K562 (cell line): ENCODE data around the gene TENM3. TPM values are rescaled to one million over a fixed set of nuclear protein-coding genes. Genes with fewer than 3 reads are reported as not detected.

Experiments
- ATAC-seq: fragments of 200-7000 bp; cut with Tn5 transposase; 3 replicates; pipeline ENCODE4 v1.9.1; 2020; ENCODE audit warnings: moderate library complexity
- BruUV-seq: library from RNA; stranded (reverse); fragments of 400-500 nt; replicated peaks from 2 replicates; lab custom pipeline; 2021; lab: Mats Ljungman, UMichigan
- CTCF ChIA-PET: fragments of 300-600 bp; formaldehyde crosslinking; extraction: SDS; loops from one replicate; lab custom pipeline; 2021; ENCODE audit warnings: low intra/inter-chr PET ratio; lab: Yijun Ruan, JAX
- POLR2A ChIA-PET: fragments of 300-600, 350-650 bp; sonication (Branson Sonifier 250); formaldehyde crosslinking; extraction: SDS; loops from one replicate; lab custom pipeline; 2021; ENCODE audit warnings: antibody characterized with exemption, inconsistent platforms; lab: Yijun Ruan, JAX
- DNase-seq, 4 experiments: peaks; one replicate each; pipeline versions ENCODE4 v3.0.0 to v3.0.0-alpha.2; 2011 to 2018; ENCODE audit warnings: low spot score in 3 of 4, mixed read lengths in 3 of 4; ENCODE audit errors: extremely low read depth in 1 of 4
- FAIRE-seq: peaks from 2 replicates; lab custom pipeline; 2011; peaks lifted over from hg19 to GRCh38; lab: Jason Lieb, UNC
- H2AFZ ChIP-seq: 2 replicates; pipeline ENCODE4 v1.6.0; 2011; ENCODE audit warnings: low read depth, low read length, control low read depth, inconsistent platforms
- H3K27ac ChIP-seq: fragments of 200-600 bp; 3 replicates; pipeline ENCODE4 v1.8.0; 2011; ENCODE audit warnings: low read depth, mild to moderate bottlenecking, control low read depth, inconsistent platforms, low read length, moderate library complexity, mixed read lengths; ENCODE audit errors: extremely low read depth
- H3K27me3 ChIP-seq, 2 experiments: fragments of 300-600 bp in 1 of 2; 2 replicates in 1 of 2; 3 replicates in 1 of 2; pipeline versions ENCODE4 v1.6.0 to v1.8.0; 2011; ENCODE audit warnings: inconsistent platforms in 2 of 2, low read length in 2 of 2, mild to moderate bottlenecking in 1 of 2, mixed read lengths in 1 of 2, moderate library complexity in 1 of 2; ENCODE audit not compliant: control insufficient read depth in 2 of 2, insufficient read depth in 2 of 2
- H3K36me3 ChIP-seq: fragments of 300-600 bp; 3 replicates; pipeline ENCODE4 v1.8.0; 2011; ENCODE audit warnings: mild to moderate bottlenecking, low read length, inconsistent platforms; ENCODE audit not compliant: control insufficient read depth, insufficient read depth
- H3K4me1 ChIP-seq, 2 experiments: fragments of 200-600 bp in 1 of 2; replicated peaks in 1 of 2; 2 replicates in 1 of 2; 3 replicates in 1 of 2; pipeline versions ENCODE4 v1.5.1 to v1.8.0; 2011; ENCODE audit warnings: inconsistent platforms in 2 of 2, low read length in 2 of 2, mild to moderate bottlenecking in 1 of 2, mixed read lengths in 1 of 2, moderate library complexity in 1 of 2; ENCODE audit not compliant: control insufficient read depth in 2 of 2, insufficient read depth in 2 of 2
- H3K4me2 ChIP-seq: 2 replicates; pipeline ENCODE4 v1.6.1; 2011; ENCODE audit warnings: low read length, control low read depth, inconsistent platforms, mixed read lengths; ENCODE audit not compliant: insufficient read depth
- H3K4me3 ChIP-seq: fragments of 200-600 bp; sonication (generic), shearing (Covaris generic); 2 replicates; pipeline ENCODE4 v1.5.1; 2016; ENCODE audit warnings: control low read depth, inconsistent platforms
- H3K79me2 ChIP-seq: fragments of 200-600 bp; 3 replicates; pipeline ENCODE4 v1.8.0; 2011; ENCODE audit warnings: low read length, inconsistent platforms; ENCODE audit not compliant: control insufficient read depth, insufficient read depth
- H3K9ac ChIP-seq, 2 experiments: 2 replicates each; pipeline versions ENCODE4 v1.6.0 to v1.6.1; 2011; ENCODE audit warnings: low read depth in 2 of 2, low read length in 2 of 2, control low read depth in 1 of 2, inconsistent platforms in 1 of 2, mild to moderate bottlenecking in 1 of 2, mixed read lengths in 1 of 2; ENCODE audit not compliant: insufficient read depth in 1 of 2
- H3K9me1 ChIP-seq: one replicate; pipeline ENCODE4 v1.6.0; 2011; ENCODE audit warnings: inconsistent platforms, mild to moderate bottlenecking, low read length, moderate library complexity; ENCODE audit not compliant: control insufficient read depth, insufficient read depth
- H3K9me3 ChIP-seq: replicated peaks from 2 replicates; pipeline ENCODE4 v1.5.1; 2011; ENCODE audit warnings: low read depth, low read length, inconsistent platforms; ENCODE audit not compliant: control insufficient read depth, insufficient read depth
- H4K20me1 ChIP-seq: replicated peaks from 2 replicates; pipeline ENCODE4 v1.6.1; 2011; ENCODE audit warnings: low read length, inconsistent platforms, mixed read lengths; ENCODE audit not compliant: control insufficient read depth, insufficient read depth
- CBX3 ChIP-seq, 2 experiments: IDR thresholded peaks; 1 replicate in 1 of 2; 2 replicates in 1 of 2; pipeline ENCODE4 v1.6.1; 2012; ENCODE audit warnings: inconsistent platforms in 2 of 2, low read length in 2 of 2, borderline replicate concordance in 1 of 2, control low read depth in 1 of 2
- EHMT2 ChIP-seq: fragments of 450-650 bp; IDR thresholded peaks from 2 replicates; pipeline ENCODE4 v1.6.1; 2018; ENCODE audit warnings: antibody characterized with exemption
- EP400 ChIP-seq: fragments of 450-650 bp; IDR thresholded peaks from 2 replicates; pipeline ENCODE4 v1.6.1; 2017; ENCODE audit warnings: antibody characterized with exemption, mild to moderate bottlenecking, moderate library complexity
- KLF13 ChIP-seq: fragments of 450-650 bp; IDR thresholded peaks from 2 replicates; pipeline ENCODE4 v1.6.1; 2016; ENCODE audit warnings: missing genetic modification characterization, low read depth, mild to moderate bottlenecking, missing compliant biosample characterization, moderate library complexity, borderline replicate concordance
- SRF ChIP-seq, 2 experiments: fragments of 250-450, 450-650 bp in 1 of 2; sonication (Bioruptor Pico) in 1 of 2; sonication (generic) in 1 of 2; formaldehyde crosslinking; IDR thresholded peaks; 2 replicates each; pipeline versions ENCODE4 v1.5.0 to v1.5.1; 2020 to 2022; ENCODE audit warnings: mild to moderate bottlenecking in 1 of 2, missing genetic modification reagents in 1 of 2
- TCFL5 ChIP-seq: fragments of 250-450 bp; sonication (Bioruptor Pico); conservative IDR thresholded peaks from 2 replicates; pipeline ENCODE4 v1.6.1; 2021; ENCODE audit warnings: mild to moderate bottlenecking, moderate library complexity, matching md5 sums
- ZNF184 ChIP-seq: sonication (generic); formaldehyde crosslinking; IDR thresholded peaks from 2 replicates; pipeline ENCODE4 v1.5.0; 2020; ENCODE audit warnings: missing genetic modification reagents
- WGBS: fragments of 100-300 bp; shearing (Covaris generic); methylation state at CpG from one replicate; pipeline ENCODE4 v1.1.6; 2016; ENCODE audit warnings: low coverage, mixed read lengths; ENCODE audit not compliant: insufficient coverage; ENCODE audit errors: missing lambda C conversion rate; 5-methylcytosine and 5-hydroxymethylcytosine counted together
- in situ Hi-C: fragments of 300-500 bp; cut with MboI; formaldehyde crosslinking; loops from 4 replicates; pipeline ENCODE4 v1.15.0; 2018; ENCODE audit warnings: inconsistent platforms, mixed read lengths
- intact Hi-C: fragments of 100-400 bp; cut with micrococcal nuclease; formaldehyde crosslinking; loops from 2 replicates; pipeline ENCODE4 v1.14.2; 2022
- polyA plus RNA-seq, 8 experiments: library from polyadenylated mRNA; depleted of rRNA in 4 of 8; stranded (reverse) in 5 of 8; unstranded in 3 of 8; fragments of >200 nt; fragmentation: Nextera tagmentation in 2 of 8; fragmentation: Illumina TruSeq in 1 of 8; extraction: Ambion mirVana in 2 of 8; extraction: Trizol in 1 of 8; gene quantifications; 2 replicates each; pipeline versions ENCODE4 v1.2.1 to v1.2.3, GENCODE V29; 2011 to 2014; ENCODE audit warnings: inconsistent platforms in 1 of 8, missing spikeins in 1 of 8
- total RNA-seq, 7 experiments: library from RNA; depleted of rRNA in 6 of 7; stranded (reverse); fragments of >200 nt in 6 of 7; fragmentation: Illumina TruSeq in 2 of 7; extraction: Trizol in 2 of 7; gene quantifications; 2 replicates each; pipeline versions ENCODE4 v1.2.1 to v1.2.3, GENCODE V29; 2011 to 2021; ENCODE audit warnings: low replicate concordance in 1 of 7
- TF ChIP-seq, protein P1 (sequence below): sonication (generic); formaldehyde crosslinking; IDR thresholded peaks from 2 replicates; pipeline ENCODE4 v1.8.0; 2022; ENCODE audit warnings: missing genetic modification reagents, mild to moderate bottlenecking, borderline replicate concordance
- TF ChIP-seq, protein P2 (sequence below): fragments of 250-450 bp; sonication (Bioruptor Pico); IDR thresholded peaks from 2 replicates; pipeline ENCODE4 v1.4.0; 2020; ENCODE audit warnings: mild to moderate bottlenecking
- TF ChIP-seq, protein P3 (sequence below): fragments of 450-650 bp; IDR thresholded peaks from 2 replicates; pipeline ENCODE4 v1.6.1; 2017; ENCODE audit warnings: antibody characterized with exemption

Gene TENM3
- total and polyA plus RNA-seq, 9 of the 15 experiments (the other 6 are each of a cell fraction or from before 2014, with no cell fraction given): 0.01 to 0.02 TPM; not detected in 7

DNA sequence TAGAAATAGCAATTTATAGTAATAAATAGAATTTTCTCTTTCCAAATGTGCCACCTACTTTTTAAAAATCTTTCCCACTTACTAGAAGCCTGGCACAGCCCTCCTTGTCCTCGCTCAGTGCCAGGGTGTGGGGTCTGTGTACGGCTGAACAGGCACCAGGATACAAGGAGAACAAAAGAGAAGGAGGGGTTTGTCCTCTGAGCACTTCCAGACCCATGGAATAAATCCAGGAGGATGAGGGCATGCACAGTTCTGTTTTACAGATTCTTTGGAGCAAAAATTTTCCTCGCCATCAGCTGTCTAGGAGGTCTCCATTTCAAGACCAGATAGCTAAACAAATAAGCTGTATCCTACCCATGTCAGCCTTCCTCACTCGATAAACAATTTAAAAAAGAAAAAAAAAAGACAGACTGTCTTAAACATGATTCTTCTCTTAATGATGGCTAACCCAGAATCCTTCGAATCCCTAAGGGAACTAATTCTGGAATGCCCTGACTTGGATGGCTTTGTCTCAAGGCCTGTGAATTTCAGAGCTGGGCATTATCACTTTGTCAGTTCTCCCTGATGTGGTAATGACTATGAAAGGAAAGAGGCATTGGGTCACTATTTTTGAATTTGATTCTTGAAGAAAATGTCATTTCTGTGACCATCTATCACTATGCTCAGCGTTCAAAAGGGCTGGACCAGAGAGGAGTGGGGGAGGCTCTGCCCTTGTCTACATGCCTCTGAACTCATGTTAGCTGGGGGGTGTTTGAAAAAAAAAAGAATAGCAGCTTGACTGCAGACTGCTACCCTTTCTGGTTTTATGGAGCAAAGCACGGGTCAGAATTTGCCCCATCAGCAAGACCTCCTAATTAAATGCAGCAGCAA lies 523.0 kb downstream of the TENM3 start:
- no peak for FAIRE-seq
- in situ Hi-C loops: no loop called here
- BruUV-seq: no TSS peak

DNA sequence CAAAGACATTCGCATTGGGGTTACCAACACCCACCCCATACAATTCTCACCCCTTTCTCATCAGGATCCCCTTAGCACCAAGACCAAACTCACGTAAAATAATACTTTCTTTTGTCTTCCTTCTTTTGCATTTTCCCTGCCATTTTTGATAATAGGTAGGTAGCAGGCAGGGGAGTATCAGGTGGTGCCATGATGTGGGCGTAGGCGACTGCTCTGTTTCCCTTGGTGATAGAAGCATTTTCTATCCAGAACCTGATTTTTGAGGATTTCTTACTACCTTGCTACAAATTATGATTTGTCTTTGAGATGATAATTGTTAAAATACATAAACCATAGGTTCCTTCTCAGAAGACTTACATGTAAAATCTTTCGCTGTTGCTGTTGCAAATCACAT lies 523.7 kb downstream of the TENM3 start:
- no peak overlapping the region for H3K27ac ChIP-seq
- no peaks in the 10 kb centered on the region for H3K36me3 ChIP-seq
- H3K27me3 ChIP-seq: peaks cover 11 to 36% of the 10 kb centered on the region in 2 experiments; a peak in 4 of 5 replicates
- H3K9me1 ChIP-seq: no peaks in the 10 kb centered on the region
- CTCF ChIA-PET: no interaction called here
- BruUV-seq: no TSS peak
- no peak for ATAC-seq
- no peak overlapping the region for H2AFZ ChIP-seq
- H3K9me3 ChIP-seq: no peaks in the 10 kb centered on the region
- H3K4me1 ChIP-seq: no peaks in the 10 kb centered on the region
- DNase-seq: no peak
- 1% methylated on average over 5 of the region's 5 CpGs for WGBS
- no peak overlapping the region for H3K4me3 ChIP-seq
- intact Hi-C loops (no loop called here), in situ Hi-C loops (no loop called here)
- no peak overlapping the region for H3K4me2 ChIP-seq
- no peaks in the 10 kb centered on the region for H4K20me1 ChIP-seq
- no peak for FAIRE-seq
- no peaks in the 10 kb centered on the region for H3K79me2 ChIP-seq
- no peak overlapping the region for H3K9ac ChIP-seq
- POLR2A ChIA-PET: no interaction called here
- TF ChIP-seq, protein P1, sequence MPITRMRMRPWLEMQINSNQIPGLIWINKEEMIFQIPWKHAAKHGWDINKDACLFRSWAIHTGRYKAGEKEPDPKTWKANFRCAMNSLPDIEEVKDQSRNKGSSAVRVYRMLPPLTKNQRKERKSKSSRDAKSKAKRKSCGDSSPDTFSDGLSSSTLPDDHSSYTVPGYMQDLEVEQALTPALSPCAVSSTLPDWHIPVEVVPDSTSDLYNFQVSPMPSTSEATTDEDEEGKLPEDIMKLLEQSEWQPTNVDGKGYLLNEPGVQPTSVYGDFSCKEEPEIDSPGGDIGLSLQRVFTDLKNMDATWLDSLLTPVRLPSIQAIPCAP (CRISPR knock-in tag): no peak
- TF ChIP-seq CBX3 (IDR thresholded peaks at IDR 0.05; ENCODE audit: borderline replicate concordance in 1 of 2, low read length in 2 of 2): no peak
- no peak for TF ChIP-seq TCFL5 (CRISPR knock-in tag)
- TF ChIP-seq, protein P2, sequence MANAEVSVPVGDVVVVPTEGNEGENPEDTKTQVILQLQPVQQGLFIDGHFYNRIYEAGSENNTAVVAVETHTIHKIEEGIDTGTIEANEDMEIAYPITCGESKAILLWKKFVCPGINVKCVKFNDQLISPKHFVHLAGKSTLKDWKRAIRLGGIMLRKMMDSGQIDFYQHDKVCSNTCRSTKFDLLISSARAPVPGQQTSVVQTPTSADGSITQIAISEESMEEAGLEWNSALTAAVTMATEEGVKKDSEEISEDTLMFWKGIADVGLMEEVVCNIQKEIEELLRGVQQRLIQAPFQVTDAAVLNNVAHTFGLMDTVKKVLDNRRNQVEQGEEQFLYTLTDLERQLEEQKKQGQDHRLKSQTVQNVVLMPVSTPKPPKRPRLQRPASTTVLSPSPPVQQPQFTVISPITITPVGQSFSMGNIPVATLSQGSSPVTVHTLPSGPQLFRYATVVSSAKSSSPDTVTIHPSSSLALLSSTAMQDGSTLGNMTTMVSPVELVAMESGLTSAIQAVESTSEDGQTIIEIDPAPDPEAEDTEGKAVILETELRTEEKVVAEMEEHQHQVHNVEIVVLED: no peak
- TF ChIP-seq EHMT2: no peak
- TF ChIP-seq EP400: no peak
- TF ChIP-seq, protein P3, sequence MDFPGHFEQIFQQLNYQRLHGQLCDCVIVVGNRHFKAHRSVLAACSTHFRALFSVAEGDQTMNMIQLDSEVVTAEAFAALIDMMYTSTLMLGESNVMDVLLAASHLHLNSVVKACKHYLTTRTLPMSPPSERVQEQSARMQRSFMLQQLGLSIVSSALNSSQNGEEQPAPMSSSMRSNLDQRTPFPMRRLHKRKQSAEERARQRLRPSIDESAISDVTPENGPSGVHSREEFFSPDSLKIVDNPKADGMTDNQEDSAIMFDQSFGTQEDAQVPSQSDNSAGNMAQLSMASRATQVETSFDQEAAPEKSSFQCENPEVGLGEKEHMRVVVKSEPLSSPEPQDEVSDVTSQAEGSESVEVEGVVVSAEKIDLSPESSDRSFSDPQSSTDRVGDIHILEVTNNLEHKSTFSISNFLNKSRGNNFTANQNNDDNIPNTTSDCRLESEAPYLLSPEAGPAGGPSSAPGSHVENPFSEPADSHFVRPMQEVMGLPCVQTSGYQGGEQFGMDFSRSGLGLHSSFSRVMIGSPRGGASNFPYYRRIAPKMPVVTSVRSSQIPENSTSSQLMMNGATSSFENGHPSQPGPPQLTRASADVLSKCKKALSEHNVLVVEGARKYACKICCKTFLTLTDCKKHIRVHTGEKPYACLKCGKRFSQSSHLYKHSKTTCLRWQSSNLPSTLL: no peak
- TF ChIP-seq KLF13 (tag): no peak
- no peak for TF ChIP-seq ZNF184 (CRISPR knock-in tag)

More for the DNA sequence above, 523.0 kb downstream of the TENM3 start:
- peaks cover 9 to 34% of the 10 kb centered on the region in 2 experiments; a peak in 4 of 5 replicates for H3K27me3 ChIP-seq
- ChIA-PET CTCF (no interaction called here), POLR2A (no interaction called here)
- H3K9ac ChIP-seq: no peak overlapping the region
- no peaks in the 10 kb centered on the region for H3K4me1 ChIP-seq
- no peaks in the 10 kb centered on the region for H3K9me1 ChIP-seq
- DNase-seq (no peak), ATAC-seq (no peak)
- no peaks in the 10 kb centered on the region for H3K36me3 ChIP-seq
- TF ChIP-seq EHMT2 (no peak), SRF (CRISPR knock-in tag; IDR thresholded peaks at IDR 0.05) (no peak)
- intact Hi-C loops: no loop called here
- no peak overlapping the region for H3K27ac ChIP-seq
- H3K4me2 ChIP-seq: no peak overlapping the region
- no peak overlapping the region for H2AFZ ChIP-seq
- WGBS: 0% methylated on average over 7 of the region's 7 CpGs
- H3K79me2 ChIP-seq: no peaks in the 10 kb centered on the region
- no peaks in the 10 kb centered on the region for H3K9me3 ChIP-seq
- no peak overlapping the region for H3K4me3 ChIP-seq
- no peaks in the 10 kb centered on the region for H4K20me1 ChIP-seq
